GOT3 (cell line): ENCODE data around the gene ASCC2.
A peak's percentile ranks its signal among the peaks of the same experiment; 100 is the strongest.

Experiments used
- DNase-seq: peaks from one replicate; lab custom pipeline; 2025; ENCODE audit warnings: mixed read lengths; lab: John Stamatoyannopoulos, UW

The ASCC2 gene

GRCh38 chr22:29784451-29785361, 53.4 kb downstream of the ASCC2 start:
- DNase-seq = no peak

- DNase-seq = no peak
Measured at GRCh38 chr22:29782061-29782845, 55.8 kb downstream of the ASCC2 start.

GRCh38 chr22:29780748-29781676, 57.1 kb downstream of the ASCC2 start:
- DNase-seq = no peak

- no peak for DNase-seq
Measured at GRCh38 chr22:29780220-29780619, 57.9 kb downstream of the ASCC2 start.

GRCh38 chr22:29773233-29773632, 64.8 kb downstream of the ASCC2 start:
- no peak for DNase-seq

GRCh38 chr22:29772170-29772641, 65.9 kb downstream of the ASCC2 start:
- DNase-seq = no peak

GRCh38 chr22:29769723-29770321, 68.3 kb downstream of the ASCC2 start:
- DNase-seq = no peak

GRCh38 chr22:29768052-29768693, 69.9 kb downstream of the ASCC2 start:
- DNase-seq = no peak

GRCh38 chr22:29767171-29768051, 70.7 kb downstream of the ASCC2 start, which contains the start of gene UQCR10:
TSS of gene UQCR10 (plus strand) at chr22:29767369. CDS start at chr22:29767399, 30 bp downstream.
- peak; percentile 91 for DNase-seq

GRCh38 chr22:29766632-29767170, 71.4 kb downstream of the ASCC2 start, which contains the start of gene ZMAT5:
TSS of gene ZMAT5 (minus strand) at chr22:29767007. CDS start at chr22:29748544, 18,463 bp downstream.
- DNase-seq = peak; percentile 72

GRCh38 chr22:29765905-29766631, 72.0 kb downstream of the ASCC2 start:
- no peak for DNase-seq

- DNase-seq = no peak
Measured at GRCh38 chr22:29762263-29762662, 75.8 kb downstream of the ASCC2 start.

- DNase-seq = no peak
Measured at GRCh38 chr22:29758959-29759358, 79.1 kb downstream of the ASCC2 start.

- DNase-seq = no peak
Measured at GRCh38 chr22:29758068-29758622, 79.9 kb downstream of the ASCC2 start.

- no peak for DNase-seq
Measured at GRCh38 chr22:29757096-29757495, 81.0 kb downstream of the ASCC2 start.

- DNase-seq = no peak
Measured at GRCh38 chr22:29756341-29756740, 81.7 kb downstream of the ASCC2 start.

- DNase-seq = no peak
Measured at GRCh38 chr22:29755889-29756288, 82.2 kb downstream of the ASCC2 start.
